Stimulated activated CD4-positive, alpha-beta T cell treated with anti-CD3 and anti-CD28 coated beads, Interleukin-4, amount 100 ng/mL, for 4 hours (primary cell): ENCODE measurements around the gene DUSP2.
A peak's percentile ranks its signal among the peaks of the same experiment; 100 is the strongest.

Experiments used
- DNase-seq, 2 experiments: peaks; one replicate each; pipeline ENCODE4 v3.0.0-alpha.2; 2020

DUSP2 gene

GRCh38 chr2:96145036-96145847 is at the start of gene DUSP2:
TSS of gene DUSP2 (minus strand) at chr2:96145440. CDS start at chr2:96145354, 86 bp downstream.
- peak; percentile 93 to 95 for DNase-seq

- DNase-seq, result no peak
Observed at GRCh38 chr2:96191937-96192670, 46.9 kb upstream of the DUSP2 start.

GRCh38 chr2:96188821-96189526 is 43.7 kb upstream of the DUSP2 start:
- DNase-seq, result no peak

GRCh38 chr2:96186562-96186961 is 41.3 kb upstream of the DUSP2 start:
- no peak for DNase-seq

GRCh38 chr2:96185516-96185915 is 40.3 kb upstream of the DUSP2 start:
- no peak for DNase-seq

GRCh38 chr2:96184989-96185388 is 39.7 kb upstream of the DUSP2 start:
- no peak for DNase-seq

GRCh38 chr2:96184188-96184587 is 38.9 kb upstream of the DUSP2 start:
- no peak for DNase-seq

- no peak for DNase-seq
Observed at GRCh38 chr2:96181529-96181928, 36.3 kb upstream of the DUSP2 start.

- no peak for DNase-seq
Observed at GRCh38 chr2:96180521-96180920, 35.3 kb upstream of the DUSP2 start.

- no peak for DNase-seq
Observed at GRCh38 chr2:96180002-96180401, 34.8 kb upstream of the DUSP2 start.

- DNase-seq, result no peak
Observed at GRCh38 chr2:96176661-96177060, 31.4 kb upstream of the DUSP2 start.

- no peak for DNase-seq
Observed at GRCh38 chr2:96175951-96176350, 30.7 kb upstream of the DUSP2 start.

- peak; percentile 77 to 81 for DNase-seq
Observed at GRCh38 chr2:96174251-96175144, 29.3 kb upstream of the DUSP2 start.

GRCh38 chr2:96171831-96172230 is 26.6 kb upstream of the DUSP2 start:
- DNase-seq, result no peak

GRCh38 chr2:96170626-96171025 is 25.4 kb upstream of the DUSP2 start:
- no peak for DNase-seq

GRCh38 chr2:96169868-96170507 is 24.7 kb upstream of the DUSP2 start:
- DNase-seq, result no peak

GRCh38 chr2:96167407-96168013 is 22.3 kb upstream of the DUSP2 start:
- DNase-seq, result no peak

GRCh38 chr2:96164459-96165184 is 19.4 kb upstream of the DUSP2 start:
- peak; percentile 46 to 65 for DNase-seq

- DNase-seq, result peak; percentile 76 to 94
Observed at GRCh38 chr2:96163768-96164429, 18.7 kb upstream of the DUSP2 start.

- DNase-seq, result peak in 1 of 2 experiments; percentile 18
Observed at GRCh38 chr2:96163415-96163767, 18.2 kb upstream of the DUSP2 start.
